H1 (cell line): ENCODE measurements around the gene AHI1. TPM values are rescaled to one million over a fixed set of nuclear protein-coding genes. Genes with fewer than 3 reads are reported as not detected.

Source experiments
- ATF3 ChIP-seq: IDR thresholded peaks from 2 replicates; pipeline ENCODE4 v1.6.1; 2011; ENCODE audit warnings: low read depth, mild to moderate bottlenecking, low read length; ENCODE audit not compliant: insufficient read depth
- SRF ChIP-seq: IDR thresholded peaks from 2 replicates; pipeline ENCODE4 v1.6.1; 2011; ENCODE audit warnings: mild to moderate bottlenecking, low read depth, low read length, moderate library complexity
- TBP ChIP-seq: IDR thresholded peaks from 2 replicates; pipeline ENCODE4 v1.6.1; 2011; ENCODE audit warnings: low read depth, low read length, improper control_type of control experiment
- polyA plus RNA-seq, 7 experiments: library from polyadenylated mRNA; depleted of rRNA in 3 of 7; stranded (reverse) in 5 of 7; unstranded in 2 of 7; fragments of >200 nt in 5 of 7; fragments of 200-250 nt in 2 of 7; gene quantifications; 1 replicate in 5 of 7; 2 replicates in 1 of 7; 4 replicates in 1 of 7; pipeline versions ENCODE4 v1.2.1 to v1.2.3, GENCODE V29; 2011 to 2013; ENCODE audit warnings: missing spikeins in 2 of 7, mixed read lengths in 2 of 7
- total RNA-seq: library from RNA; stranded (reverse); fragmentation: NEBNext Ultra II Directional; extraction: Animal tissue kit (Norgen Biotek cat#: 25700); gene quantifications from 2 replicates; pipeline ENCODE4 v1.2.1, GENCODE V29; 2021

AHI1 gene
- total and polyA plus RNA-seq, 2 of the 8 experiments (the other 6 are each of a cell fraction or from before 2014, with no cell fraction given), result 4.2 to 19.6 TPM

- TF ChIP-seq TBP (no peak), ATF3 (no peak), SRF (no peak)
Observed at GRCh38 chr6:135268740-135269139, 228.8 kb downstream of the AHI1 start (continued).
